Liver (tissue), 9 donors: Measurements from ENCODE around the gene REPS2. TPM values are rescaled to one million over a fixed set of nuclear protein-coding genes. Genes with fewer than 3 reads are reported as not detected.

ENCODE experiments used
- DNase-seq: peaks from one replicate; pipeline ENCODE4 v3.0.0-alpha.2; 2017; ENCODE audit warnings: low spot score
- H3K27ac ChIP-seq, 2 donors: one replicate each; pipeline ENCODE4 v1.7.0; 2013; ENCODE audit warnings: inconsistent platforms in 2 of 2, low read length in 2 of 2, control low read depth in 1 of 2, low read depth in 1 of 2, mild to moderate bottlenecking in 1 of 2
- H3K27me3 ChIP-seq, 4 donors: one replicate each; pipeline versions ENCODE4 v1.6.1 to v1.7.0; 2013; ENCODE audit warnings: low read length in 3 of 4, inconsistent platforms in 1 of 4, mild to moderate bottlenecking in 1 of 4, moderate library complexity in 1 of 4; ENCODE audit not compliant: control insufficient read depth in 4 of 4, insufficient read depth in 4 of 4
- H3K36me3 ChIP-seq, 4 donors: one replicate each; pipeline versions ENCODE4 v1.6.1 to v1.7.0; 2013; ENCODE audit warnings: low read length in 3 of 4, mild to moderate bottlenecking in 3 of 4, low read depth in 1 of 4, moderate library complexity in 1 of 4; ENCODE audit not compliant: control insufficient read depth in 4 of 4, insufficient read depth in 3 of 4
- H3K4me1 ChIP-seq, 4 donors: one replicate each; pipeline versions ENCODE4 v1.6.1 to v1.7.0; 2013; ENCODE audit warnings: low read length in 3 of 4, mild to moderate bottlenecking in 3 of 4, moderate library complexity in 1 of 4; ENCODE audit not compliant: control insufficient read depth in 4 of 4, insufficient read depth in 4 of 4
- H3K4me3 ChIP-seq, 3 donors: one replicate each; pipeline versions ENCODE4 v1.6.1 to v1.7.0; 2013; ENCODE audit warnings: low read length in 3 of 3, control low read depth in 1 of 3, low read depth in 1 of 3, mild to moderate bottlenecking in 1 of 3
- H3K9ac ChIP-seq, 2 donors: one replicate each; pipeline ENCODE4 v1.7.0; 2013; ENCODE audit warnings: low read length in 2 of 2, mild to moderate bottlenecking in 2 of 2, moderate library complexity in 2 of 2, control low read depth in 1 of 2, low read depth in 1 of 2
- H3K9me3 ChIP-seq, 4 donors: one replicate each; pipeline versions ENCODE4 v1.6.1 to v1.7.0; 2013; ENCODE audit warnings: low read length in 3 of 4; ENCODE audit not compliant: control insufficient read depth in 4 of 4
- EGR1 ChIP-seq, 2 donors: IDR thresholded peaks; 2 replicates each; pipeline ENCODE4 v1.6.1; 2016 to 2018; ENCODE audit warnings: antibody characterized with exemption in 2 of 2, low read depth in 2 of 2
- FOXA1 ChIP-seq: IDR thresholded peaks from 2 replicates; pipeline ENCODE4 v1.6.1; 2016; ENCODE audit warnings: antibody characterized with exemption
- FOXA2 ChIP-seq: IDR thresholded peaks from 2 replicates; pipeline ENCODE4 v1.6.1; 2016; ENCODE audit warnings: antibody characterized with exemption
- GABPA ChIP-seq, 2 donors: IDR thresholded peaks in 1 of 2; conservative IDR thresholded peaks in 1 of 2; 2 replicates each; pipeline ENCODE4 v1.6.1; 2016; ENCODE audit warnings: antibody characterized with exemption in 2 of 2, mild to moderate bottlenecking in 1 of 2, moderate library complexity in 1 of 2
- HNF4A ChIP-seq, 2 donors: conservative IDR thresholded peaks; 2 replicates each; pipeline ENCODE4 v1.6.1; 2016; ENCODE audit warnings: antibody characterized with exemption in 2 of 2, mild to moderate bottlenecking in 2 of 2
- HNF4G ChIP-seq: IDR thresholded peaks from 2 replicates; pipeline ENCODE4 v1.6.1; 2016; ENCODE audit warnings: antibody characterized with exemption
- JUND ChIP-seq, 2 donors: IDR thresholded peaks; 2 replicates each; pipeline ENCODE4 v1.6.1; 2016; ENCODE audit warnings: antibody characterized with exemption in 2 of 2
- NR2F2 ChIP-seq: IDR thresholded peaks from 2 replicates; pipeline ENCODE4 v1.6.1; 2016; ENCODE audit warnings: antibody characterized with exemption
- REST ChIP-seq: IDR thresholded peaks from 2 replicates; pipeline ENCODE4 v1.6.1; 2016; ENCODE audit warnings: antibody characterized with exemption, mild to moderate bottlenecking
- SP1 ChIP-seq: IDR thresholded peaks from 2 replicates; pipeline ENCODE4 v1.6.1; 2018; ENCODE audit warnings: antibody characterized with exemption, mild to moderate bottlenecking
- TAF1 ChIP-seq: conservative IDR thresholded peaks from 2 replicates; pipeline ENCODE4 v1.6.1; 2016; ENCODE audit warnings: antibody characterized with exemption, mild to moderate bottlenecking
- YY1 ChIP-seq: IDR thresholded peaks from 2 replicates; pipeline ENCODE4 v1.6.1; 2016; ENCODE audit warnings: antibody characterized with exemption, mild to moderate bottlenecking
- ZBTB33 ChIP-seq: IDR thresholded peaks from 2 replicates; pipeline ENCODE4 v1.6.1; 2016; ENCODE audit warnings: antibody characterized with exemption
- WGBS: extraction: QIAGEN DNeasy Blood & Tissue Kit; methylation state at CpG from one replicate; pipeline ENCODE4 v1.1.7; 2013; 5-methylcytosine and 5-hydroxymethylcytosine counted together
- polyA plus RNA-seq, 2 donors: library from polyadenylated mRNA; stranded (reverse) in 1 of 2; unstranded in 1 of 2; fragments of 200-250 nt in 1 of 2; fragments of >200 nt in 1 of 2; fragmentation: Nextera tagmentation in 1 of 2; extraction: Ambion mirVana in 1 of 2; gene quantifications; one replicate each; pipeline versions ENCODE4 v1.2.1 to v1.2.3, GENCODE V29; 2013 to 2015
- total RNA-seq, 2 donors: library from RNA; depleted of rRNA; stranded (reverse); fragments of >200 nt; gene quantifications; one replicate each; pipeline ENCODE4 v1.2.3, GENCODE V29; 2014
- TF ChIP-seq, protein P1 (sequence below): IDR thresholded peaks from 2 replicates; pipeline ENCODE4 v1.6.1; 2016; ENCODE audit warnings: antibody characterized with exemption
- TF ChIP-seq, protein P2 (sequence below): IDR thresholded peaks from 2 replicates; pipeline ENCODE4 v1.6.1; 2016; ENCODE audit warnings: antibody characterized with exemption
- donor health status: healthy.
- donor health status: healthy.
- donor health status: healthy.
- donor health status: healthy.
- donor health status: healthy.

REPS2 gene
- total and polyA plus RNA-seq, 4 donors: 3.5 to 10.7 (median 6.2) TPM

- TF ChIP-seq FOXA2 (no peak), SP1 (no peak)
- TF ChIP-seq, protein P1, sequence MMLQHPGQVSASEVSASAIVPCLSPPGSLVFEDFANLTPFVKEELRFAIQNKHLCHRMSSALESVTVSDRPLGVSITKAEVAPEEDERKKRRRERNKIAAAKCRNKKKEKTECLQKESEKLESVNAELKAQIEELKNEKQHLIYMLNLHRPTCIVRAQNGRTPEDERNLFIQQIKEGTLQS: no peak
- Histone ChIP-seq H3K4me1 (no peaks in the 10 kb centered on the region), H3K27ac (no peak overlapping the region), H3K9ac (no peak overlapping the region), H3K27me3 (no peaks in the 10 kb centered on the region), H3K36me3 (no peaks in the 10 kb centered on the region), H3K9me3 (no peaks in the 10 kb centered on the region), H3K4me3 (no peak overlapping the region)
- WGBS: 91% methylated on average over 4 of the region's 4 CpGs
- no peak for DNase-seq
Observed at GRCh38 chrX:17017134-17017533, 70.7 kb downstream of the REPS2 start.

- H3K4me3 ChIP-seq: no peak overlapping the region
- H3K36me3 ChIP-seq: peaks cover 0 to 2% (median 0%) of the 10 kb centered on the region in 4 donors
- no peaks in the 10 kb centered on the region for H3K4me1 ChIP-seq
- H3K27me3 ChIP-seq: no peaks in the 10 kb centered on the region
- no peak for DNase-seq
- no peaks in the 10 kb centered on the region for H3K9me3 ChIP-seq
- no peak overlapping the region for H3K9ac ChIP-seq
- H3K27ac ChIP-seq: no peak overlapping the region
- 98% methylated on average over 2 of the region's 2 CpGs for WGBS
- TF ChIP-seq REST (no peak), HNF4A (conservative IDR thresholded peaks at IDR 0.05) (no peak), TAF1 (no peak), SP1 (no peak), EGR1 (IDR thresholded peaks at IDR 0.05; ENCODE audit: low read depth in 2 of 2) (no peak), FOXA2 (no peak)
- TF ChIP-seq, protein P1: no peak
Observed at GRCh38 chrX:17020356-17020755, 73.9 kb downstream of the REPS2 start.

DNA sequence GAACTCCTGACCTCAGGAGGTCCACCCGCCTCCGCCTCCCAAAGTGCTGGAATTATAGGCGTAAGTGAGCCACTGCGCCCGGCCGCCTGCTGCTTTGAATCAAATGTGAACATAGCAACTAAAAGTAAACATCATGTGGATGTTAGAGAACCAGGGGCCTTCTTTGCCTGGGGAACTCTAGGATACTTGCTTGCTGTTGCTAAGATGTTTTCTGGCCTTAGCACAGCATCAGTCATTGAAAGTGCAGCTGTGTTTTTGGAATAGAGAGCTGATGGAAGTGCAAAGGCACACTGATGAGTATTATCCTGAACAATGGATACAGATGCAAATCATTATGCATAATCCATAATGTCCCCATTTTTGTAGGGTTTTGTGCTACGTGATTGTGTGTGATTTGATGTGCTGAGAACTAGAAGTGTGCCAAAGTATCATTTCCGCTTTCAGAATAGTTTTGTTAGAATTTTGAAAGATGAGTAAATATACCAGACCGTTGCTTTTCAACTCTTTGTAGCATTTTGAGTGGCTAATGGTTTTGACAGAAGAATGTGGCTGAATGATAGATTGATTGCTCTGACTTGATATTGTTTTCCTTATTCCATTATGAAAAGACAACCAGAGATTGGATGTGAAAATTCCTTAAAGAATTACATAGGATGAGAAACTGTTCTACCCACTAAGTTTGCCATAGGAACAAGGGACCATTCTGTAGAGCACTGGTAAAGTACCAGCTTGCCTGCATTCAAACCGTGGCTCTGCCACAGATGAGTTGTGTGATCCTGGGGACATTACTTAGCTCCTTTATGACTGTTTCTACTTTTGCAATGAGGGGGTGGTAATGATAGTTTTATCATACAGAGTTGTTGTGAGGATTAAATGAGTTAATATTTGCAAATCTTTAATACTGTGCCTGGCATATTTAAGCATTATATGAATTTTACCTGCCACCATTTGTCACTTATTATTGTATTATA is 74.7 kb downstream of the REPS2 start:
- DNase-seq: no peak
- Histone ChIP-seq H3K9ac (no peak overlapping the region), H3K4me1 (no peaks in the 10 kb centered on the region), H3K27ac (no peak overlapping the region), H3K4me3 (no peak overlapping the region), H3K27me3 (no peaks in the 10 kb centered on the region), H3K36me3 (peaks cover 0 to 3% (median 0%) of the 10 kb centered on the region in 4 donors), H3K9me3 (no peaks in the 10 kb centered on the region)
- no peak for TF ChIP-seq NR2F2
- TF ChIP-seq SP1: no peak
- TF ChIP-seq HNF4A (conservative IDR thresholded peaks at IDR 0.05): no peak
- no peak for TF ChIP-seq HNF4G
- TF ChIP-seq, protein P1: no peak
- TF ChIP-seq YY1: no peak
- TF ChIP-seq ZBTB33: no peak
- TF ChIP-seq FOXA2: no peak
- TF ChIP-seq JUND (IDR thresholded peaks at IDR 0.05): no peak
- TF ChIP-seq EGR1 (IDR thresholded peaks at IDR 0.05; ENCODE audit: low read depth in 2 of 2): no peak
- no peak for TF ChIP-seq FOXA1
- no peak for TF ChIP-seq TAF1
- TF ChIP-seq, protein P2, sequence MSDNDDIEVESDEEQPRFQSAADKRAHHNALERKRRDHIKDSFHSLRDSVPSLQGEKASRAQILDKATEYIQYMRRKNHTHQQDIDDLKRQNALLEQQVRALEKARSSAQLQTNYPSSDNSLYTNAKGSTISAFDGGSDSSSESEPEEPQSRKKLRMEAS: no peak
- no peak for TF ChIP-seq GABPA (IDR thresholded peaks at IDR 0.05 in 1 of 2, conservative IDR thresholded peaks at IDR 0.05 in 1 of 2)
- WGBS: 94% methylated on average over 10 of the region's 10 CpGs
